Stimulated activated CD8-positive, alpha-beta memory T cell treated with anti-CD3 and anti-CD28 coated beads, Interleukin-7, amount 100 ng/mL, for 24 hours (primary cell): ENCODE measurements around the gene KCNQ4.

ENCODE experiments used
- DNase-seq: peaks from one replicate; pipeline ENCODE4 v3.0.0-alpha.2; 2020; ENCODE audit warnings: low read depth

Gene KCNQ4

GRCh38 chr1:40820251-40820797 lies 36.7 kb downstream of the KCNQ4 start:
- DNase-seq: no peak

GRCh38 chr1:40820911-40821693 lies 37.5 kb downstream of the KCNQ4 start:
- DNase-seq: no peak

GRCh38 chr1:40822890-40823289 lies 39.3 kb downstream of the KCNQ4 start:
- no peak for DNase-seq

GRCh38 chr1:40823345-40823744 lies 39.8 kb downstream of the KCNQ4 start:
- no peak for DNase-seq

DNA sequence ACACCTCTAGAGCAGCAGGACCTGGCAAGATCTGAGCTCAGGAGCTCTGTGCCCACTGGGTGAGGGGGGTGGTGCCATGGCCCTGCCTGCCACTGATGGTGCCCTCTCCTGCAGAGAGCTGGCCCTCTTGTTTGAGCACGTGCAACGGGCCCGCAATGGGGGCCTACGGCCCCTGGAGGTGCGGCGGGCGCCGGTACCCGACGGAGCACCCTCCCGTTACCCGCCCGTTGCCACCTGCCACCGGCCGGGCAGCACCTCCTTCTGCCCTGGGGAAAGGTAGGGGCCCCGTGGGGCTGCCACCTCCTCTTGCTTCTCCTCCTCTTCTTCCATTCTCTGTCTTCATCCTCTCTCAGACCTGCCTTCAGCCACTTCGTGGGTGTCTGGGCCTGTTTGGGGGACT lies 40.4 kb downstream of the KCNQ4 start:
- DNase-seq: no peak

GRCh38 chr1:40824591-40825434 lies 41.2 kb downstream of the KCNQ4 start:
- no peak for DNase-seq

- DNase-seq: no peak
Measured at GRCh38 chr1:40825435-40825788, 41.8 kb downstream of the KCNQ4 start.

GRCh38 chr1:40825996-40826395 lies 42.4 kb downstream of the KCNQ4 start:
- DNase-seq: no peak

DNA sequence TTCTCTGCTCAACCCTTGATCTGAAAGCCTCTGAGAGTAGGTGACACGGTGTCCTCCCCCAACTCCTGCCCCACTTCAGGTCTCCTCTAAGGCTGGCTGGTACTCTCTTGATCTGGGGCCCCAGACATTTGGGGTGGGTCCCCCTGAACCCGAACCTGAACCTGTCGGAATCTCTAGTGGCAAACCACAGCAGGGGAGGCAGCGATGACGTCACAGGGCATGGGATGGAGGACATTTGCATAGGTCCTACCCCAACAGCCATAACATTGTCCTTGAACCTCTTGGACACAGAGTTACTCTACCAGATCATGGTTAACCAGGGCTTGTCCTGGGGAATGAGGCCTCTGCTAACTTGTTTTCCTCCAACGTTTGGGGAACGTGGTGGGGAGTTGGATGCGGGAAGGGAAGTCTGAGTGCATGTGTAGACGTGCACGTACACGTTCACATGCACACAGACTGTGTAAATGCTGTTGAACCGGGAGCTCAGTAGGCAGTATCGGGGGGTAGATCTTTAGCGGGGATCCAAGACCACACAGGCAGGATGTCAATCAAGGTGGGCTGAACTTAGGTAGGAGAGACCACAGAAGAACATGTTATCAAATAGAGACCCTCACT lies 46.2 kb downstream of the KCNQ4 start:
- no peak for DNase-seq

DNA sequence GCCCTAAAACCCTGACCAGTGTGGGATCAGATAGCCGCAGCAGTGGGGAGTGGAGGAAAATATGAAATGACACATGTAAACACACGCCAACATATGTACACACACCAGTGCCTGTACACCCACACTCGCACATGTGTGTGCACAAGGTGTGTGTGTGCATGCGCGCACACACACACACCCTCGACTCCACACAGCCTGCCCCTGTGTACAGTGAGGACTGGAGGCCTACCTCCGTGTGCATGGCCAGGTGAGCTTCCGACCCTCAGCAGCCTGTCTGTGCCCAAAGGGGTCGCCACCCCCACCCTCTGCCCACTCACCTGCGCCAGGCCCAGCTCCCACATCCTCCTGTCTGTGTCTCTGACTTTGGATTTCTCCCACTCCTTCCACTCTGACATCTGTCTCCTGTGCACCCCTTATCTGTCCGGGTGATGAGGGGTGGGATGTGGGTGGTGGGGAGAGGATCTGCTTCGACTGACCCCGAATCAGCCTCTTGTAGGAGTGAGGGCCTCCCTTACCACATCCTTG lies 46.9 kb downstream of the KCNQ4 start:
- DNase-seq: no peak

GRCh38 chr1:40831001-40831732 lies 47.6 kb downstream of the KCNQ4 start:
- DNase-seq: no peak

DNA sequence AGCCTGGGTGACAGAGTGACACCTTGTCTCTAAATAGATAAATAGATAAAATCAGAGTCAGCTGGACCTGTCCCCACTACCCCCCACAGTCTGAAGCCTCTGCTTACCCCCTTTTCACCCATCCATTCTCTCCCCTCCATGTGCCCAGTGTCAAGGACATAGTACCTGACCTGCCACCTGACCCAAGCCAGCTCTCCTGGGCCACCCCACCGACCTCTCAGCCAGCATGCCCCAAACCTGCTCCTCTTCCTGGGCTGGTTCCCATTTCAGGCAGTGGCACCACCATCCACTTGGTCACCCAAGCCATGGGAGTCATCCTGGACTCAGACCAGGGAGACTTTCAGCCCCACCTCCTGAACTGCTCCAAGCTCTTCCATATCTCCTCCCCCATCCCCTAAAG lies 50.4 kb downstream of the KCNQ4 start:
- no peak for DNase-seq

DNA sequence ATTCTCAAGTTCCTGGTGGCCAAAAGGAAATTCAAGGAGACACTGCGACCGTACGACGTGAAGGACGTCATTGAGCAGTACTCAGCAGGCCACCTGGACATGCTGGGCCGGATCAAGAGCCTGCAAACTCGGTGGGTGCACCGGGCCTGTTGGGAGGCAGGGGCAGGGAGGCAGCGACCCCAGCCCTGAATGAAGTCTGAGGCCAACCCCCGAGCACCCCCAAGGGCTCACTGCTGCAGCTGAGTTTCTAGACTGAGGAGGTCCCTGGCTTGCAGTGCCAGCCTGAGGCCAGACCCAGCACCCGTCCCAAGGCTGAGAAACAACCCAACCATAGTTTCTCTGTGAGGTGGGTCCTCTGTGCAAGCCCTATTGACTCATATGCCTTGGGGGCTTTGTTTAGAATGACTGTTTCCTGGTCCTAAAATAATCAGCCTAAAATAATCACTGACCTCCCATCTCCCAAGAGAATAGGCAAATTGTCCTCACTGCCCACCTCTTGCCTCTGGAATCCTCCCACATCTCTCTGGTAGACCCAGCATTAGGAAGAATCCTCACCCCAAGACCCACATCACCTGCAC lies 51.5 kb downstream of the KCNQ4 start:
- DNase-seq: no peak

DNA sequence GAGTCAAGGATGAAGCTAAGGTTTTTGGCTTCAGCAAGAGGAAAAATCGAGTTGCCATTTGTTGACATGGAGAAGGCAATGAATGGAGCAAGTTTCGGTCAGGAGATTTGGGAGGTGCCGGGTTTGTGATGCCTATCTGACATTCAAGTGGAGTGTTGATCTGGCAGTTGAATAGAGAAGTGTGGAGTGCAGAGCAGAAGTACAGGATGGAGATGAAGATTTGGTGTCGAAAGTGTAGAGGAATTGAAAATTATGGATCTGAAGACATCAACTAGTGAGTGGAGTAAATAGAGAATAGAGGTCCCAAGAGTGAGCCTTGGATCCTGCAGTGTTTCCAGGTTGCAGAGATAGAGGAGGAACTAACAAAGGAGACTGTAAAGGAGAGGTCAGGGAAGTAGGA lies 52.7 kb downstream of the KCNQ4 start:
- DNase-seq: no peak

GRCh38 chr1:40837601-40838000 lies 54.0 kb downstream of the KCNQ4 start:
- no peak for DNase-seq

DNA sequence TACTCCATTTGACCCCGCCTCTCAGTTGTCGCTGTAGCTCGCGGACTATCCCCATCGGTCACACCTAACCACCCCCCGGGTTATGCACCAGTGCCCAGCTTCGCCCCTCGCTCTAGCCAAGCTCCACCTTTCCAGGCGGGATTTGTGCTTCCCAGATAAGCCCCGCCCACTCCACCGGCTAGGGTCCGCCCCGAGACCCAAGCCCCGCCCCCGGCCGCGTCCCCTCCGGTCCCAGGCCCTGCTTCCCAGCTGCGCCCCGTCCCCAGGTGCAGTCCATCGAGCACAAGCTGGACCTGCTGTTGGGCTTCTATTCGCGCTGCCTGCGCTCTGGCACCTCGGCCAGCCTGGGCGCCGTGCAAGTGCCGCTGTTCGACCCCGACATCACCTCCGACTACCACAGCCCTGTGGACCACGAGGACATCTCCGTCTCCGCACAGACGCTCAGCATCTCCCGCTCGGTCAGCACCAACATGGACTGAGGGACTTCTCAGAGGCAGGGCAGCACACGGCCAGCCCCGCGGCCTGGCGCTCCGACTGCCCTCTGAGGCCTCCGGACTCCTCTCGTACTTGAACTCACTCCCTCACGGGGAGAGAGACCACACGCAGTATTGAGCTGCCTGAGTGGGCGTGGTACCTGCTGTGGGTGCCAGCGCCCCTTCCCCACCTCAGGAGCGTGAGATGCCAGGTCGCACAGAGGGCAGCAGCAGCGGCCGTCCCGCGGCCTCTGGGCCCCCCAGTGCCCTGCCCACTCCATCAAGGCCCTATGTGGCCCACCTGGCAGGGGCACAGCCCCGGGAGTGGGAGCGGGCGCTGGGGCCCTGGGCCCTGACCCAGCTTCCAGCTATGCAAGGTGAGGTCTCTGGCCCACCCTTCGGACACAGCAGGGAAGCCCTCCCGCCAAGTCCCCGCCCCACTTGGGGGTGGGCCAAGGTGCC lies 54.7 kb downstream of the KCNQ4 start:
- no peak for DNase-seq

GRCh38 chr1:40838980-40839942 lies 55.7 kb downstream of the KCNQ4 start:
- no peak for DNase-seq

DNA sequence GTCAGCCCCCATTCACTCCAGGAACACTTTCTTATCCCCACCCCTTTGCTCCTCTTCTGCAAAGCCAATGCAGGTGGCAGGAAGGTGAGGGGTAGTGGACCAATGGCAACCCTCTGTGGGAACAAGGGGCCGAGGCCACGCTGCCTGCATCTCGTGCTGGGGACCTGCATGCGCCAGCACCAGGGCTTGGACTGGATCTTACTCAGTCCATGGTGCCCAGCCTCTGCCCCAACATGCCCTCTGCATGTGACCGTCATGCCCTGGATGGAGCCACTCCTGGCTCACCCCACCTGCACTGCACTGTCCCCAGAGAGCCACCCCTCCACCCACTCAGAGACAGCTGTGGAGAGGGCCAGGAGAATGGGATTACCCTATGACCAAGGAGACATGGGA lies 56.4 kb downstream of the KCNQ4 start:
- no peak for DNase-seq
